ENCODE results near the gene ZNF492.
"Not testable (repeated sequence)": the region's sequence is repeated elsewhere in the genome, so short reads cannot be mapped to it uniquely, and the experiment has no call there.

ZNF492 gene

DNA sequence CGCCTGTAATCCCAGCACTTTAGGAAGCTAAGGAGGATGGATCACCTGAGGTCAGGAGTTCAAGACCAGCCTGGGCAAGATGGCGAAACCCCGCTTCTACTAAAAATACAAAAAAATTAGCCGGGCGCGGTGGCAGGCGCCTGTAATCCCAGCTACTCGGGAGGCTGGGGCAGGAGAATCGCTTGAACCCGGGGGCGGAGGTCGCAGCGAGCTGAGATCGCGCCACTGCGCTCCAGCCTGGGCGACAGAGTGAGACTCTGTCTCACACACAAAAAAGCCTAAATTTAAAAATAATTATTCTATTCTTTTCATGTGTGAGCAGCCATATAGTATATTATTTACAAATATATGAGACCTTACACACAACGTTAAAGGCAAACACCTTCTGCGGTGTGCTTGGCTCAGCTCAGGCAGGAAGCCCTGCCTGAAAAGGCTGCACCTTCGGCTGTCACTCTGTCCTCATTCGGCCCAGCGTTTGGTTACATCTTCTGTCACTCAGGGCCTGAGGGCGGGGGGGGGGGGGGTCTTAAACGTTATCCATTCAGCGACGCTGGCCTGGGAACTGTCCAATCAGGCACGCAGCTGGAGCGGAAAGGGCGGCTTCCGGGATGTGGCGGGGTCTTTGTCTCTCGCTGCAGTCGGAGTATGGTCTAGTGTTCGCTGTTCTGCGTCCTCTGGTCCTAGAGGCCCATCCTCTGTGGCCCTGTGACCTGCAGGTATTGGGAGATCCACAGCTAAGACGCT, at the start of gene ZNF492:
TSS of gene ZNF492 (plus strand) at position 619 of the 744 bp plus-strand sequence. CDS start 19,076 bp downstream, outside the sequence.
- not testable (repeated sequence) for DNase-seq

DNA sequence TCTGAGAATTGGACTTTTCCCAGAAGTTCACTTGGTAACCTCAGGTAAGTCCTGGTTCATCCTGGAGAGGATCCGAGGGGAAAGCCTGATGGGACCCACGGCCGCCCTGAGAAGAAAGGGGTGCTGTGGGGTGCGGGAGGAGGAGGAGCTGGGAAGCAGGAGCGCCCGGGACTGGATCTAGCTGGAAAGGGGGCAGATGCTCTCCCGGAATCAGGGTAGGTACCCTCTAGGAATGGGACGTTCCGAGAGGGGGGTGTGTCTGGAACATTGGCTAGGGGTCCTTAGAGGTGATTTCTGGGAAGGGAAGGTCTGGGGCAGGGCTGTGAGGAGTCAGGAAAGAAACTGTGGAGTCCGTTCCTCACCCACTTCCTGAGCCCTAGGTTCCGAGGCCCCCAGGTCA, 38.7 kb upstream of the ZNF492 start:
- DNase-seq: no peak

DNA sequence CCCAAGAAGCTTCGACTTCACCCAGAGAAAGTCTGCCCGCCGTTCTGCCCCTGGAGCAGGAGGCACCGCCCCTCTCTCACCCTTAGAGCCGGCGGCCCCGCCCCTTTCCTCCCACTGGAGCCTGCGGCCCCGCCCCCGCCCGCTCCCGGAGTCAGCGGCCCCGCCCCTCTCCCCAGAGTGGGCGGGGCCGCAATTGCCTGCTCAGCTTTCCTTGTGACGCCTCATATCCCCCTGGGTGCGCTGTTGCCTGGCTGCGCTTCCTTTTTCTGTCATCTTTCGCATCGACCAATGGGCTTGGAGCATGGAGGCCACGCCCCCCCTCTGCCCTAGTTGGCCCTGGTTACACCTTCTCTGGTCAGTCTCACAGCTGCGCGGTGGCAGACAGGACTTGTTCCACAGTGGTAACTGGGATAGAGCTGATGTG, 38.2 kb upstream of the ZNF492 start:
- no peak for DNase-seq

DNA sequence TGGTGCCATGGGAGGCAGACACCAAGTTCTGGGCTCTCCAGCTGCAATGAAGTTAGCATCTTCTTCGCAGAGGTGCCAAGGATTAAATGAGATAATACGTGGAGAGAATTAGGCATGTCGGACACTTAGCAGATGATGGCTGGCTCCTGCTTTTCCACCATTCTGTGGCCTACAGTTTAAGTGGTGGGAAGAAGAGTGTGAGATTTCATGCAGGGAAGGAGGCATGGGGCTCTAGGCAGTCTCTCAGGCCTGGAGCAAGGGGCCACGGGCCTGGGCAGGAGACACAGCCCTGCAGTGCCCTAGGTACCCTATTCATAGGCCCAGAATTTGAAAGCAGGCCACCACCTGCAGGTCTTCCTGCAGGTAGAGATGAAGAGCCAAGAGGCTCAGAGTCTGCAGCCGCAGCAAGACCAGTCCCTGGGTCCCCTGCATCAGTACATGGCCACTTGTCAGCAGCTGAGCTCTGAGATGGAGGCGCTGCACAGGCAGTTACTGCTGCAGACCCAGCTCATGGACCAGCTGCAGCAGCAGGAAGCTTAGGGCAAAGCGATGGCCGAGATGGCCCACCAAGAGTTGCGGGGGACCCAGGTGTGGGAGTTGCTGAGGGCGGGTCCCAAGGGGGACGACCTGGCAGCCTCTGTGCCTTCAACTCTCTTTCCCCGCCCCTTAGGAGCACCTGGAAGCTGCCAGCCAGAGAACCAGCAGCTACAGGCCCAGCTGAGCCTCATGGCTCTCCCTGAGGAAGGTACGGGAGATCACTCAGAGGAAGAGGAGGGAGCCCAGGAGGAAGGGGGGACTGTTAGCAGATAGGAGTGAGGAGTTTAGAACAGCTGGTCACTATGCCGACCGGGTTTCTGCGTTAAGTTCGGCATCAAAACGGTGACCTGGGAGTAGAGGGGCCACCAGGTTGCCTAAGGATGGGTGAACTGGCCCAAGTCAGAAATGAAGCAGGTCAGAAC, 33.2 kb upstream of the ZNF492 start:
- DNase-seq: no peak

DNA sequence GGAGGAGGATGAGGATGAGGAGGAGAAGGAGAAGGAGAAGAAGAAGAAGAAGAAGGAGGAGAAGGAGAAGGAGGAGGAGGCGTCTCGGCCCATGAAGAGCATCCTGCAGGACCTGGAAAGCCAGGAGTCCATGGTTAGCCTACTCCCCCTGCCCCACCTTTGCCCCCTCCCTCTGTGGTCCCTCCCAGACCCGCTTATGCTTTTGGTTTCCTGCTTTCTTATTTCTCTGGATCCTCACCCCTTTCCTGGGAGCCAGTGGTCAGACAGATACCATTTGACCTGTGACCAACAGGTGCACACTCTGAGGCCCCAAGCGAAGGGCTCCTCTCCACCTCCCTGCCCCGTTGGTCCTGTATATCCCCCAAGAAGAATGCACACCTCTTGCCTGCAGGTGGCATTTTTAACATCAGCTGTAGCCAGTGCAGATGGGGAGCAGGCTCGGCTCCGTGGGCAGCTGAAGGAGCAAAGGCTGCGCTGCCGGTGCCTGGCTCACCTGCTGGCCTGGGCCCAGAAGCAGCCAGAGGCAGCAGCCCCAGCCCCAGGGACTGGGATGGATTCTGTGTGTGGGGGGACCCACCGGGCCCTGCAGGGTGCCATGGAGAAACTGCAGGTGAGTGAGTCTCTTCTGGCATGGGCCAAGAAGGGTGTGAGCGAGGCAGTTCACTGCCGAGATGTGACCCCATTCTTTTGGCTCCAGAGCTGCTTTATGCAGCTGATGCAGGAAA, 32.1 kb upstream of the ZNF492 start:
- DNase-seq: no peak

DNA sequence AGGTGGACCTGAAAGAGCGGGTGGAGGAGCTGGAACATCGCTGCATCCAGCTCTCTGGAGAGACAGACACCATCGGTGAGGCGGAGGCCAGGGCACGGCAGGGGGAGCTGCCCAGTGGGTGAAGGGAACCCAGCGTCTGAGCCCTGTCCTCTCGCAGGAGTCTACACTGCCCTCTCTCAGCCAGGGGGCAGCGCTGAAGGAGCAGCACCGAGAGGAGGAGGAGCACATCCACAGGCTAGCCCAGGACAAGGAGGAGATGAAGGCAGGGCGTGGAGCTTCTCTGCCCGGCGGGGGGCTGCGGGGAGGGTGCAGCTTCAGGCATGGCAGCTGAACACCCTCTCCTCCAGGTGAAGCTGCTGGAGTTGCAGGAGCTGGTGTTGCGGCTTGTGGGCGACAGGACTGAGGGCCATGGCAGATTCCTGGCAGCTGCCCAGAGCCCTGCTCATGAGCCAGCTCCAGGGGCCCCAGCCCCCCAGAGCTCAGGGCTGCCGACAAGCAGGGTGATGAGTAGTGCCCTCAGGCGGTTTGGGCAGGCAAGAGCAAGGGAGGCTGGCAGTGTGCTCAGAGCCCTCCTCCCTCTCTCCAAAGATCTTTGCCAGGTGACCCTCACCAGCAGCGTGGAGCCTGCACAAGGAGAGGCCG, 31.4 kb upstream of the ZNF492 start:
- DNase-seq: no peak

DNA sequence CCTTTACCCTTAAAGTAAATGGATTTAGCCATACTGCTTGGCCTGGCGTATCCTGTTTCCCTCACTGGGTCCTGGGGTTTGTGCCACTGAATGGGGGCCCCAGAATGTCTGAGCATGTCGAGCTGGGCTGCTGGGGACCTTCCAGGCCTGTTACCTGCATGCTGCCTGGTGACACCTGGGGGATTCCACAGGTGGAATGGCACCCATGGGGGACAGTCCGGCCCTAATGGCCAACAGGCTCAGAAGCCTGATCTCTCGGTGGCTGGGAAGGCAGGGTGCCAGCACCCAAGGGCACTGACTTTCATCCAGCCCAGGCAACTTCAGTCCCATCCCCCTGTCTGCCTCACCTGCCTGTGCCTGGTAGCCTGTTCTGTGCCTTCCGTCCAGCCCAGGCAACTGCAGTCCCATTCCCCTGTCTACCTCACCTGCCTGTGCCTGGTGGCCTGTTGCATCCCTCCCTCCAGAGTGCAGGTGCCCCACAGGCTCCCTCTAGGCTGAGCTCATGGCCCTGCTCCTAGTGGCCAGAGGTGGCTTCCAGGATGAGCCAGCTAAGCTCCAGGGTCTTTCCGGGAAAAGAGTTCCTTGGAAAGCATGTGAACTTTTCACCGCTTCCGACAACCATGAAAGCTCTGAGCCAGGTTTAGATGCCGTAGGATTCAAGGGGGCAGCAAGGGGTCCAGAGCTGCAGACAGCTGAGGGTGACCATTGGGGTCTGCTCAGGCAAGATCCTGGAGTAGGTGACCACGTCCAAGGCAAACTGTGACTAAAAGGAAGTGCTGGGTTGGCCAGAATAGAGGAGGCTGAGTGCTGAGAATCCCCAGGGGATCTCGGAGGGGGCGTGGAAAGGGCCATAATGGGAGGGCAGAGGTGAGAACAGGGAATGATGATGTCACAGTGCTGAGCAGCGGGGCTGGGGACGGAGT, 30.3 kb upstream of the ZNF492 start:
- DNase-seq: no peak

DNA sequence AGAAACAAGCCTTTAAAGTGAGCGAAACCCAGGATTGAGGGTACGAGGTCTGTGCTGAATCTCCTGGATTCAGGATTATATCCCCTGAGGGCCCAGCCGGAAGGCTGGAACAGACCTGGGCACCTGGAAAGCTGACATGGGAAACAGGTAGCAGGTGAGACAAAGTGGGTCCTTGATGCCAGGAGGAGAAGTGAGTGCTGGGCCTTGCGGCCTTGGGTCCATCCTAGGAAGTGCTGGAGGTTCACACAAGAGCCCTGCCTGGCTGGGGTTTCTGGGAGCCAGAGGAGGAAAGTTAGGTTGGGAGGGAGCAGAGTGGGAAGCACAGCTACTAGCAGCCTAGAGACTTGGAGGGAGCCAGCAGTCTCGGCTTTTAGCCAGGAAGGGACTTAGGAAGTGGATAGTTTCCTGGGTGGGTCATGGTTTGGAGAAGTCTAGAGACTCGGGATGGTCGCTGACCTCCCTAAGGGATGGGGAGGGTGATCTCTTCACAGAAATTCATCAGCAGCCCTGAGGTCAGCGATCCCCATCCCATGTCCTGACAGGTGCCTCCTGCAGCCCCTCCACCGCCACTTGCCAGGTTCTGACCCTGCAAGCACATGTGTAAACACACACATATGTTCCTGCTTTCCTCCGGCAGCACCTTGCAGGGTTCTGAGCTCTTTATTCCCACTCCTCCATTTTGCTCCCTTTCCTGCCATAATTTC, 29.4 kb upstream of the ZNF492 start:
- no peak for DNase-seq

DNA sequence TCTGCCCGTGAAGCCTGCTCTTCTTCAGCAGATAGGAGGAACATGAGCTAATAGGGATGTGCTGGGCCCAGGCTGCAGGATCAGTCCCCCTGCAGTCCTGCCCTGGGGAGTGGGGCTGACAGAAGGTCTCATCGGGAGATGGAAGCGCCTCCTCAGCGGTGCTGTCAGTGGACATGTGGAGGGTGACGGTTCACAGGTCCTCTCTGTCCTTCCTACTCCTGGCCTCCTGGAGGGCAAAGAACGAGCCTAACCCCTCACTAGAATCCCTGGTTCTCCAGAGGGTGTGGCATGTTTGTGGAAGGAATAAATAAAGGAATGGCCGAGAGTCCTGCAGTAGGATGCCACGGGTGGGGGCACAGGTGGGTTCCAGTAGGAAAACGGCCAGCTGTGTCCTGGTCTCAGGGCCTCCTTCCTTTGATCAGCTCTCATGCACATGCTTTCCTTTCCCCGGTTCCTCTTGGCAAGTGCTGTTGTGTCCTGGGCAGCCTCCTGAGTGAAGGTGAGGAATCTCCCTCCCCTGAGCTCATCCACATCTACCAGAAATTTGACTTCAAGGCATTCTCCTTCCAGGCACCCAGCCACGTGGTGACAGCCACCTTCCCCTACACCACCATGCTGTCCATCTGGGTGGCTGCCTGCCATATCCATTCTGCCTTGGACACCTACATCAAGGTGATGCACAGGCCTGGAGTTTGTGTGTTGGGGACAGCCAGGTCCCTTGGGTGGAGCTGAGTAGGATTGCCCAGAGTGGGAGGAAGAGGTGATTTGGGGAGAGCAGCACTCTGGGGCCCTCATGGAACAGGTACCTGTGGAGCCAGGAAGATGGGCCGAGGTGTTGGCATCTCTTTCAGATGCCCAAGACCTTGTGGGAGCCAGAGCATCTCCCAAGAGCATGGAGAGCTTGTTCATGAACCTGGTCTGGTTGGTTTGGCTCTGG, 28.6 kb upstream of the ZNF492 start:
- no peak for DNase-seq

DNA sequence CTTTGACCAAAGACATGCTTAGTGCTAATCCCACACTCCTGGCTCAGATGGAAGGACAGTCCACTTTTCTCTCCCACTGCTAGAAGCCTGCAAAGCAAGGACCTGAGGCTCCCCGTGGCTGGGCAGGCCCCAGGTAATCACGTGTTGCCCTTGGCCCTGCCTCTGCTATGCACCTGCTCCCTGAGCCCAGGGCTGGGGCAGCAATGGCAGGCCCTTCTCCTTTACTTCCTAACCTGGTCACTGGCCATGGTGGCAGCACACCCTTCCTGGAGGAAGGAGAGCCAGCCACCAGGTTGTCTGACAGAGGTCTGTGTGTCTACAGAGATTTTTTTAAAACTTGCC, 27.9 kb upstream of the ZNF492 start:
- no peak for DNase-seq

DNA sequence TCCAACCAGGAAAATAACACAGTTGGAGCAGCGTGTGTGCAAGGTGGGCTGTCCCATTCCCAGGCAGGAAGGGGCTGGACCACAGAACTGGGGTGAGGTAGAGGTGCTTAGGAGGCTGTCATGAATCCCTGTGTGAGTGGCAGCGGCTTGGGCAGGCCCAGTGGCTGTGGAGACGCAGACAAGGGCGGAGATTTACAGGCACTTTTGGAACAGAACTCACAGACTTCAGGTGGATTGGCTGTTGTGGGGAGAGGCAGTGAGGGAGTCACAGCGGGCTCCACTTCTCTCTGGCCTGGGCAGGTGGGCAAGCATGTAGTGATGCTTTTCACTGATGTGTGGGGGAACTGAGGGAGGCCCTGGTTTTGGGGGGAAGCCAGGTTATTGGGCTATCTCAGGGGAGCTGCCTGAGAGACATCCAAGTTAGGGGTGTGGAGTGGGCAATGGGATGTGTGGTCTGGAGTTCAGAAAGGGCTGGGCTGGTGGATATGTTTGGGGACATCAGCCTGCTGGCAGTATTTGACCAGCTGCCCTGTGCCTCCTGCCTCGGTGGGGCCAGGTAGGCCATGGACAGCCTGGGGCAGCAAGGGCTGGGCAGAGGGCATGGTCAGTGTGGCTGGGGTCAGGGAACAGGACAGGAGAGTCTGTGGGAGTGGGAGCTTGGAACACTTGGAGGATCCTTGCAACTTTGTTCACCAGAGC, 27.0 kb upstream of the ZNF492 start:
- no peak for DNase-seq

DNA sequence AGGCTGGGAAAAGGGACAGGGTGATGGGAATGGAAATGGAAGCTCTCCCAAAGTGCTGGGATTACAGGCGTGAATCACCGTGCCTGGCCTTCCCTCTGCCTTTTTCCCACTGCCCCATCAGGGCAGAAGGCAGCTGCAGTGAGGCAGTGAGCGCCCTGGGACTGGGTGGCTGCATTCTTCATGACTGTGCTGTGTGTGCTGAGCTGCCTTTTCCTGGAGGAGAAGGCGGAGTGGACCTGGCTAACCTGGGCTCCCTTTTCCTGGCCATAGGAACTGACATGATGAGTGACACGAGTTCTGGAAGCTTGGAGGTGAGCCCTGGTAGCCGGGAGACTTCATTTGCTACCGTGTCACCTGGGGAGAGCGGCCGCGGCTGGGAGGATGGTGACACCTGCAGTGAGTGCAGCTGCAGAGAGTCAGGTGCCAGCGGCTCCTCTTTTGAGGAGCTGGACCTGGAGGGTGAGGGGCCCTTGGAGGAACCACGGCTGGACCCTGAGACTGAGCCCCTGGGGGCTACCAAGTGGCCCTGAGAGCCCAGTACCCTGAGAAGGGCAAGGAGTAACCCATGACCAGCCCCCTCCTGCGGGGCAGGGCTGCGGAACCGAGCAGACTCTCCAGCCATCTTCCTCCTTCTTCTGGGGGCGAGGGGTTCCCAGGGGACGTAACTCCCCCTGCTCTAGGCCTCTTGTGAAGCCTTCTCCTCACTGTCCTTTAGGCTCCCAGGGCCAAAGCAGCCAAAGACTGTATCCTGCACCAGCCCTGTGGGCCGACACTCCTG, 26.3 kb upstream of the ZNF492 start:
- no peak for DNase-seq

DNA sequence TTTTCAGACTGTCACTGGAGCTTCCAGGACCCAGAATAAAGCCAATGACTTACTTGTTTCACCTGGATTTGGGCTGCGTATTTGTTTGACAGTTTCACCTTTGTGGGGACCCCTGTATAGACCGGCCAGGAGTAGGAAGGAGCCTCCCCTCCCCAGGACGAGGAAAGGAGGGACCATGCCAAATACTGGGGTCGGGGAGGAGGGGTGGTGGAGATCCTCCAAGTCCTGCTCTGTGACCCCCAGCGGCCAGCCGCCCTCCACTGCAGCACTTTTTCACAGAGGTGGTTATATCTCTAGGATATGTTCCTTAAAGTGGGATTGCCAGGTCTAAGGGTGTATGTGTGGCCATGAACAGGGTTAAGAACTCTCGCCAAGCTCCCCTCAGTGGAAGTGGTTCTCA, 25.7 kb upstream of the ZNF492 start:
- no peak for DNase-seq

DNA sequence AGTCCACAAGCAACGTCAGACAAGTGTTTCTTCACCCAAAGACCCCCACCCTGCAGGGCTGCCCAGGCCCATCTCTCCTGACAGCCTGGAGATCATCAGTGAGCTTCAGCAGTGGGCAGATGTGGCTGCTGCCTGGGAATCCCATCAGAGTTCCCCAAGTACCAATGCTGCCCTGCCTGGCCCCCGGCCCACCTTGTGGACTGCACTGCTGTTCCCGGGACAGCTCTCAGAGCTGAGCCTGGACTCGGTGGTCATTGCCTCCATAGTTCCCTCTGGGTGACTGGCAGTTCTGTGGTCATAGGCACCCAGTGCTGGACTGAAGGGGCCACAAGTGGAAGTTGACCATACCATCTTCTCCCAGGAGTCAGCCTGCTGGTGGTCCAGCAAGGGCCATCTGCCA, 24.5 kb upstream of the ZNF492 start:
- DNase-seq: no peak

DNA sequence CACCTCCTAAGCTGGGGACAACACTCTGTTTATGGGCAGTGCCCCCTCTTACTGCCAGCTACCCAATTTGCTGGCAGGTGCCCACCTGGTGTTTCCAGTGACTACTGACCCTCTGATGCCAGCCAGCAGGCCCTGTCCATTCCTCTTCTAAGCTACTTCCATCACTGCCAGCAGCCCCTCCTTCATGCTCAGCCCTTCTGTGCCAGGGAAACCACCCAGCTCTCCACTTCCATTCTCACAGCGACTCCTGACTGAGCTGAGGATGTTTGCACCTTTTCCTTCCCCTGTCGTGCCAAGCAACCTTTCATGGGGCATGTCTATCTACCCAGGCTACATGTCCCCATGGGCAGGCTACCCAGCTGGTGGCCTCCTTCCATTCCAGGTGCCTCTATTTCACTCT, 24.0 kb upstream of the ZNF492 start:
- no peak for DNase-seq

DNA sequence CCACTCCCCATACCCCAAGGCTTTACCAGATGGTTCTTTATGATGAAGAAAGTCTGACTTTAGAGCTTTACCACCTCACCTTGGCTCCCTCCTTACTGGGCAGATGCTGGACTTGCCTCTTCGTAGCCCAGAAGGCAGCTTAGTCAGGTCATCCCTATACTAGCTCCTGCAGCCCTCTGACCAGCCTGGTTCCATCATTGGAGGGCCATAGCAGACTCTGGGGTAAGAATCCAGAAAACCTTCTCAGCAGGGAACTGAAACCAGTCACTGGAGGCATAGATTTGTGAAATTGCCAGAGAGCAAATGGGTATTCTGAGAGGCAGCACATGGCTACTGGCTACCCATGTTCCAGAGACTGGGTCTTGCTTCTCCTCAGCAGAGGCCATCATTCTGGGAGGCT, 21.8 kb upstream of the ZNF492 start:
- no peak for DNase-seq

DNA sequence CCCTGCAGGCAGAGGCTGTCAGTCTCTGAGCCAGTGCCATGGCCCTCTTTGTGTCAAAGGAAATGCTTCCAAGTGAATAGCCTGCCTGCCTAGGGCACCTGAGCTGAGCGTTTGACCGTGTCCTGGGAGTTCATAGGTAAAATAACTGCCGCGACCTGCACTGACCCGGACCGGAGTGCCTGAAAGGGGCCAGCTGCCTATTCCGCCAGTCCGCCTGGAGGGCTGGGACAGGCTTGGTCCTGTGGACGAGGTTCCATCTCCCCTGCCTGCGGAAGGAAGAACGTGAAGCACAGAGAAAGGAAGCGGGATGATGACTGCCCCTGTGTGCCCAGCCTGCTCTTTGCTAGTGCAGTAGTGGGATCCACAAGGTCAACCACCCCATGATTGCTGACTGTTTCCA, 17.5 kb upstream of the ZNF492 start:
- no peak for DNase-seq

DNA sequence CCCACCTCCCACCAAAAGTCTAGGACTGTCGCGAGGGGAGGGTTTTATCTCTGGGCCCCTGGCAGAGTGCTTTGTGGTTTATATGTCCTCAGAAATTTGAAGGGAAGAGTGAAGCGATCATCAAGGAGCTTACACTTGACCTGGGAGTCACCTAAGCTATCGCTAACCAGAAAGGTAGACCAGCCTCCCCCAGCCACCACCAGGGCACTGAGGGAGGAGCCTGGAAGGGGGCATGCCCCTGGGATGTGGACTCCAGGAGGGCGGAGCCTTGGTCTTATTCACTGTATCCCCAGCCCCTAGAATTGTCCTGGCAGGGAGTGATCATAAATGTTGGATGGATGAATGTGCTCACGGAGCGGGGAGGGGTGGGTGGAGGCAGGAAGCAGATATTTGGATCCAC, 16.9 kb upstream of the ZNF492 start:
- not testable (repeated sequence) for DNase-seq
